Endothelial cell of umbilical vein (primary cell): ENCODE results near the gene MPPE1. TPM values are rescaled to one million over a fixed set of nuclear protein-coding genes. Genes with fewer than 3 reads are reported as not detected.

Experiments used
- BruUV-seq: library from RNA; stranded (reverse); fragments of 400-500 nt; replicated peaks from 2 replicates; lab custom pipeline; 2021; lab: Mats Ljungman, UMichigan
- CTCF ChIA-PET: fragments of 300-600, 350-600 bp; sonication (Branson Sonifier 250); formaldehyde crosslinking; loops from one replicate; lab custom pipeline; 2021; ENCODE audit warnings: antibody characterized with exemption, inconsistent platforms; lab: Charles Lee
- POLR2A ChIA-PET: fragments of 300-600, 350-600 bp; sonication (Branson Sonifier 250); formaldehyde crosslinking; loops from one replicate; lab custom pipeline; 2021; ENCODE audit warnings: antibody characterized with exemption, inconsistent platforms; lab: Charles Lee
- DNase-seq: peaks from one replicate; pipeline ENCODE4 v3.0.0-alpha.2; 2011; ENCODE audit warnings: low read depth, low spot score
- FAIRE-seq: peaks from 2 replicates; lab custom pipeline; 2011; peaks lifted over from hg19 to GRCh38; lab: Jason Lieb, UNC
- H2AFZ ChIP-seq: 2 replicates; pipeline ENCODE4 v1.6.0; 2012; ENCODE audit warnings: low read depth, low read length, control low read depth, inconsistent platforms
- H3K27ac ChIP-seq: 2 replicates; pipeline ENCODE4 v1.5.1; 2011; ENCODE audit warnings: low read depth, mild to moderate bottlenecking, control low read depth, low read length, moderate library complexity; ENCODE audit not compliant: insufficient read depth
- H3K27me3 ChIP-seq, 2 experiments: 2 replicates each; pipeline versions ENCODE4 v1.6.0 to v1.6.1; 2011; ENCODE audit warnings: low read length in 2 of 2, mixed read lengths in 1 of 2; ENCODE audit not compliant: control insufficient read depth in 2 of 2, insufficient read depth in 2 of 2
- H3K36me3 ChIP-seq, 2 experiments: 2 replicates in 1 of 2; 3 replicates in 1 of 2; pipeline ENCODE4 v1.5.1; 2011; ENCODE audit warnings: low read length in 2 of 2, mild to moderate bottlenecking in 1 of 2, moderate library complexity in 1 of 2; ENCODE audit not compliant: control insufficient read depth in 2 of 2, insufficient read depth in 2 of 2; ENCODE audit errors: extremely low read depth in 1 of 2
- H3K4me1 ChIP-seq: 3 replicates; pipeline ENCODE4 v1.5.1; 2011; ENCODE audit warnings: mild to moderate bottlenecking, low read length; ENCODE audit not compliant: control insufficient read depth, insufficient read depth; ENCODE audit errors: extremely low read depth
- H3K4me2 ChIP-seq: 2 replicates; pipeline ENCODE4 v1.6.1; 2011; ENCODE audit warnings: low read length, control low read depth, mixed read lengths; ENCODE audit not compliant: insufficient read depth
- H3K4me3 ChIP-seq, 3 experiments: fragments of 200-600 bp in 1 of 3; sonication (generic), shearing (Covaris generic) in 1 of 3; replicated peaks in 1 of 3; 2 replicates each; pipeline ENCODE4 v1.5.1; 2011 to 2016; ENCODE audit warnings: control low read depth in 3 of 3, low read length in 3 of 3, mild to moderate bottlenecking in 2 of 3, inconsistent platforms in 1 of 3, low read depth in 1 of 3, moderate library complexity in 1 of 3; ENCODE audit not compliant: insufficient read depth in 1 of 3
- H3K79me2 ChIP-seq: 2 replicates; pipeline ENCODE4 v1.6.0; 2012; ENCODE audit warnings: low read length, inconsistent platforms; ENCODE audit not compliant: control insufficient read depth, insufficient read depth
- H3K9ac ChIP-seq: replicated peaks from 2 replicates; pipeline ENCODE3; 2011; ENCODE audit warnings: low read length, control low read depth; ENCODE audit not compliant: insufficient read depth; ENCODE audit errors: extremely low read depth
- H3K9me1 ChIP-seq: replicated peaks from 3 replicates; pipeline ENCODE4 v1.6.0; 2011; ENCODE audit warnings: mild to moderate bottlenecking, low read length; ENCODE audit not compliant: control insufficient read depth, insufficient read depth; ENCODE audit errors: extremely low read depth
- H3K9me3 ChIP-seq: replicated peaks from 2 replicates; pipeline ENCODE4 v1.5.1; 2012; ENCODE audit warnings: low read length, inconsistent platforms; ENCODE audit not compliant: control insufficient read depth, insufficient read depth
- H4K20me1 ChIP-seq: replicated peaks from 2 replicates; pipeline ENCODE3; 2011; ENCODE audit warnings: mild to moderate bottlenecking, low read length; ENCODE audit not compliant: control insufficient read depth, insufficient read depth; ENCODE audit errors: extremely low read depth
- EZH2 ChIP-seq: IDR thresholded peaks from 2 replicates; pipeline ENCODE4 v1.6.1; 2012; ENCODE audit warnings: borderline replicate concordance, low read depth, mild to moderate bottlenecking, moderate library complexity, low read length, inconsistent platforms; ENCODE audit not compliant: severe bottlenecking
- FOS ChIP-seq: IDR thresholded peaks from 2 replicates; pipeline ENCODE4 v1.6.1; 2011; ENCODE audit warnings: mild to moderate bottlenecking, low read length, moderate library complexity, borderline replicate concordance; ENCODE audit not compliant: insufficient read depth
- GATA2 ChIP-seq: IDR thresholded peaks from 2 replicates; pipeline ENCODE4 v1.7.0; 2011; ENCODE audit warnings: low read depth, mild to moderate bottlenecking, moderate library complexity, mixed read lengths, low read length; ENCODE audit not compliant: insufficient read length, insufficient read depth
- JUN ChIP-seq: IDR thresholded peaks from 2 replicates; pipeline ENCODE4 v1.6.1; 2011; ENCODE audit warnings: borderline replicate concordance, low read depth; ENCODE audit not compliant: insufficient read length, insufficient read depth
- MYC ChIP-seq: IDR thresholded peaks from one replicate; pipeline ENCODE4 v1.6.1; 2011; ENCODE audit warnings: mild to moderate bottlenecking, low read depth, low read length
- POLR2A ChIP-seq: IDR thresholded peaks from 2 replicates; pipeline ENCODE4 v1.6.1; 2012; ENCODE audit warnings: low read depth, mild to moderate bottlenecking, control low read depth, low read length
- POLR2AphosphoS5 ChIP-seq: IDR thresholded peaks from 2 replicates; pipeline ENCODE4 v1.6.1; 2012; ENCODE audit warnings: low read depth, mild to moderate bottlenecking, control low read depth, low read length, moderate library complexity; ENCODE audit not compliant: insufficient read depth
- dilution Hi-C: fragments of 300-500 bp; cut with MboI; formaldehyde crosslinking; loops from one replicate; pipeline ENCODE4 v1.15.0; 2019; ENCODE audit warnings: low sequenced_read_pairs; ENCODE audit not compliant: extremely low pct_ligation_motif_present
- intact Hi-C: fragments of 100-400 bp; cut with micrococcal nuclease; formaldehyde crosslinking; loops from one replicate; pipeline ENCODE4 v1.10.0; 2022
- polyA plus RNA-seq, 4 experiments: library from polyadenylated mRNA; depleted of rRNA in 3 of 4; stranded (reverse) in 3 of 4; unstranded in 1 of 4; fragments of >200 nt; gene quantifications; 2 replicates each; pipeline versions ENCODE4 v1.2.1 to v1.2.3, GENCODE V29; 2011 to 2012; ENCODE audit warnings: missing spikeins in 1 of 4
- total RNA-seq: library from RNA; stranded (reverse); gene quantifications from 2 replicates; pipeline ENCODE4 v1.2.3, GENCODE V29; 2021
- TF ChIP-seq, protein P1 (sequence below): IDR thresholded peaks from 2 replicates; pipeline ENCODE4 v1.6.1; 2011; ENCODE audit not compliant: insufficient read depth, insufficient read length
- TF ChIP-seq, protein P2 (sequence below), 2 donors: IDR thresholded peaks; 1 replicate in 1 of 2; 2 replicates in 1 of 2; pipeline ENCODE4 v1.5.1; 2011; ENCODE audit warnings: low read length in 2 of 2, mild to moderate bottlenecking in 2 of 2, moderate library complexity in 2 of 2, control low read depth in 1 of 2, inconsistent platforms in 1 of 2, low read depth in 1 of 2; ENCODE audit not compliant: insufficient read depth in 1 of 2; ENCODE audit errors: extremely low read depth in 1 of 2

MPPE1 gene
- total and polyA plus RNA-seq, 2 donors (not counting 3 experiments of a cell fraction or from before 2014, with no cell fraction given): 13.4 to 30.6 TPM

DNA sequence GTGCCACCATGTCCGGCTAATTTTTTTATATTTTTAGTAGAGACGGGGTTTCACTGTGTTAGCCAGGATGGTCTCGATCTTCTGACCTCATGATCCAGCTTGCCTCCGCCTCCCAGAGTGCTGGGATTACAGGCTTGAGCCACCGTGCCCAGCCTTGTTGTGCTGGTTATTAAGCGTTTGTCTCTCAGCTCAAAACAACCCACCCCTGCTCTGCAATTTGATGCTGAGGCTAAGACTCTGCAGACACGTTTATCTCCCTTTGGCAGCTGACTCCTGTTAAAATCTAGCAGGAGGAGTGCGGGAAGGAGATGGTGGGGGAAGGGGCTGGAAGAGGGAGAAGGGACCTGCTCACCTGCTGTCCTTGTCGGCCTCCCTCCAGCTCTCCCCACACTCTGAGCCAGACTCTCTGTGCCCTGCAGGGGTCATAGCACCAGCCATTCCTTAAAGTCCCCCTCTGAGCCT lies 43.3 kb upstream of the MPPE1 start:
- Histone ChIP-seq H3K9me3 (no peaks in the 10 kb centered on the region), H2AFZ (no peak overlapping the region), H3K79me2 (no peaks in the 10 kb centered on the region), H3K4me1 (peaks cover 15% of the 10 kb centered on the region), H3K36me3 (no peaks in the 10 kb centered on the region), H3K4me2 (no peak overlapping the region), H4K20me1 (no peaks in the 10 kb centered on the region), H3K4me3 (no peak overlapping the region), H3K27me3 (no peaks in the 10 kb centered on the region), H3K9ac (no peak overlapping the region), H3K27ac (no peak overlapping the region), H3K9me1 (no peaks in the 10 kb centered on the region)
- dilution Hi-C loops (no loop called here), intact Hi-C loops (no loop called here)
- FAIRE-seq: no peak
- ChIA-PET POLR2A (no interaction called here), CTCF (interaction anchor here (1.6 to 1.7 kb wide), 2 partner anchors 13 to 44 kb away, joined by 5 to 7 read pairs; no protein-coding TSS in a partner anchor)
- DNase-seq: no peak
- no TSS peak for BruUV-seq
- TF ChIP-seq EZH2 (no peak), MYC (no peak), GATA2 (no peak), POLR2AphosphoS5 (no peak), JUN (no peak), FOS (no peak), POLR2A (no peak)
- TF ChIP-seq, protein P1, sequence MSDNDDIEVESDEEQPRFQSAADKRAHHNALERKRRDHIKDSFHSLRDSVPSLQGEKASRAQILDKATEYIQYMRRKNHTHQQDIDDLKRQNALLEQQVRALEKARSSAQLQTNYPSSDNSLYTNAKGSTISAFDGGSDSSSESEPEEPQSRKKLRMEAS: no peak
- TF ChIP-seq, protein P2, sequence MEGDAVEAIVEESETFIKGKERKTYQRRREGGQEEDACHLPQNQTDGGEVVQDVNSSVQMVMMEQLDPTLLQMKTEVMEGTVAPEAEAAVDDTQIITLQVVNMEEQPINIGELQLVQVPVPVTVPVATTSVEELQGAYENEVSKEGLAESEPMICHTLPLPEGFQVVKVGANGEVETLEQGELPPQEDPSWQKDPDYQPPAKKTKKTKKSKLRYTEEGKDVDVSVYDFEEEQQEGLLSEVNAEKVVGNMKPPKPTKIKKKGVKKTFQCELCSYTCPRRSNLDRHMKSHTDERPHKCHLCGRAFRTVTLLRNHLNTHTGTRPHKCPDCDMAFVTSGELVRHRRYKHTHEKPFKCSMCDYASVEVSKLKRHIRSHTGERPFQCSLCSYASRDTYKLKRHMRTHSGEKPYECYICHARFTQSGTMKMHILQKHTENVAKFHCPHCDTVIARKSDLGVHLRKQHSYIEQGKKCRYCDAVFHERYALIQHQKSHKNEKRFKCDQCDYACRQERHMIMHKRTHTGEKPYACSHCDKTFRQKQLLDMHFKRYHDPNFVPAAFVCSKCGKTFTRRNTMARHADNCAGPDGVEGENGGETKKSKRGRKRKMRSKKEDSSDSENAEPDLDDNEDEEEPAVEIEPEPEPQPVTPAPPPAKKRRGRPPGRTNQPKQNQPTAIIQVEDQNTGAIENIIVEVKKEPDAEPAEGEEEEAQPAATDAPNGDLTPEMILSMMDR (IDR thresholded peaks at IDR 0.05; ENCODE audit: extremely low read depth in 1 of 2, insufficient read depth in 1 of 2, low read depth in 1 of 2, low read length in 2 of 2): no peak
